A549 (cell line): ENCODE data around the gene DAB2IP. TPM values are rescaled to one million over a fixed set of nuclear protein-coding genes. Genes with fewer than 3 reads are reported as not detected.
A peak's percentile ranks its signal among the peaks of the same experiment; 100 is the strongest.

ENCODE experiments used
- ATAC-seq, 2 experiments: fragments of 200-7000 bp in 1 of 2; fragments of >200 bp in 1 of 2; cut with Nextera tagmentation in 1 of 2; cut with Tn5 transposase in 1 of 2; 3 replicates each; pipeline versions ENCODE4 v1.8.0 to v1.9.1; 2018 to 2020; ENCODE audit warnings: mild to moderate bottlenecking in 1 of 2, moderate library complexity in 1 of 2
- CTCF ChIA-PET: fragments of 300-600 bp; sonication (Branson Sonifier 250); formaldehyde crosslinking; extraction: SDS; loops from one replicate; lab custom pipeline; 2021; ENCODE audit warnings: antibody characterized with exemption, inconsistent platforms; lab: Yijun Ruan, JAX
- POLR2A ChIA-PET: fragments of 350-600 bp; formaldehyde crosslinking; extraction: SDS; loops from one replicate; lab custom pipeline; 2021; ENCODE audit warnings: antibody characterized with exemption, inconsistent platforms; lab: Yijun Ruan, JAX
- DNase-seq, 2 experiments: peaks; one replicate each; pipeline versions ENCODE4 v3.0.0 to v3.0.0-alpha.2; 2011 to 2016; ENCODE audit warnings: low read depth in 1 of 2, low spot score in 1 of 2
- FAIRE-seq: peaks from 2 replicates; lab custom pipeline; 2011; peaks lifted over from hg19 to GRCh38; lab: Jason Lieb, UNC
- H3K27ac ChIP-seq, 2 experiments: fragments of >200 bp; sonication (Bioruptor Twin); formaldehyde crosslinking; 3 replicates each; pipeline ENCODE4 v1.5.1; 2016 to 2017
- H3K4me1 ChIP-seq: fragments of >200 bp; sonication (Bioruptor Twin); formaldehyde crosslinking; 3 replicates; pipeline ENCODE4 v1.6.1; 2016
- H3K4me2 ChIP-seq: fragments of >200 bp; sonication (Bioruptor Twin); formaldehyde crosslinking; 3 replicates; pipeline ENCODE4 v1.6.1; 2016
- H3K4me3 ChIP-seq: fragments of >200 bp; sonication (Bioruptor Twin); formaldehyde crosslinking; 3 replicates; pipeline ENCODE4 v1.5.1; 2016
- H3K9me3 ChIP-seq: fragments of >200 bp; sonication (Bioruptor Twin); formaldehyde crosslinking; 3 replicates; pipeline ENCODE4 v1.6.1; 2016
- BHLHE40 ChIP-seq: IDR thresholded peaks from 2 replicates; pipeline ENCODE4 v1.6.1; 2012; ENCODE audit warnings: low read depth, low read length, inconsistent platforms
- CTCF ChIP-seq: fragments of >200 bp; sonication (Bioruptor Twin); formaldehyde crosslinking; IDR thresholded peaks from 3 replicates; pipeline ENCODE4 v1.5.1; 2016
- EHF ChIP-seq: fragments of 250-450 bp; sonication (Bioruptor Pico); IDR thresholded peaks from 2 replicates; pipeline ENCODE4 v1.5.0; 2020; ENCODE audit warnings: mild to moderate bottlenecking
- ESRRA ChIP-seq: fragments of 150-350 bp; IDR thresholded peaks from 2 replicates; pipeline ENCODE4 v1.6.1; 2014; ENCODE audit warnings: mild to moderate bottlenecking, low read length, borderline replicate concordance
- FOSL2 ChIP-seq, 2 experiments: fragments of 450-650 bp in 1 of 2; fragments of >200 bp in 1 of 2; sonication (Bioruptor Twin) in 1 of 2; formaldehyde crosslinking; IDR thresholded peaks; 2 replicates each; pipeline versions ENCODE4 v1.5.0 to v1.6.1; 2016 to 2020; ENCODE audit warnings: mild to moderate bottlenecking in 1 of 2, moderate library complexity in 1 of 2
- GATA3 ChIP-seq: IDR thresholded peaks from 2 replicates; pipeline ENCODE4 v1.6.1; 2012; ENCODE audit warnings: borderline replicate concordance
- HDAC2 ChIP-seq: fragments of 200-600 bp; sonication (generic); IDR thresholded peaks from 2 replicates; pipeline ENCODE4 v1.6.1; 2016
- NFE2L2 ChIP-seq: fragments of 150-350 bp; conservative IDR thresholded peaks from 2 replicates; pipeline ENCODE4 v1.6.1; 2014; ENCODE audit warnings: low read length
- NR3C1 ChIP-seq: fragments of >200 bp; sonication (Bioruptor Twin); formaldehyde crosslinking; IDR thresholded peaks from 3 replicates; pipeline ENCODE4 v1.6.1; 2017
- POLR2AphosphoS2 ChIP-seq: conservative IDR thresholded peaks from 2 replicates; pipeline ENCODE4 v1.6.1; 2012; ENCODE audit warnings: low read length, improper control_type of control experiment, inconsistent platforms
- RAD21 ChIP-seq, 2 experiments: fragments of >200 bp in 1 of 2; sonication (Bioruptor Twin) in 1 of 2; formaldehyde crosslinking in 1 of 2; IDR thresholded peaks in 1 of 2; conservative IDR thresholded peaks in 1 of 2; 2 replicates in 1 of 2; 3 replicates in 1 of 2; pipeline ENCODE4 v1.6.1; 2012 to 2018; ENCODE audit warnings: inconsistent platforms in 1 of 2
- RCOR1 ChIP-seq: fragments of 150-350 bp; IDR thresholded peaks from 2 replicates; pipeline ENCODE4 v1.6.1; 2014; ENCODE audit warnings: antibody characterized with exemption, low read length, low read depth
- SMC3 ChIP-seq: fragments of >200 bp; sonication (Bioruptor Twin); formaldehyde crosslinking; IDR thresholded peaks from 3 replicates; pipeline ENCODE4 v1.6.1; 2018; ENCODE audit warnings: inconsistent platforms
- ZFP36 ChIP-seq: fragments of 450-650 bp; IDR thresholded peaks from 2 replicates; pipeline ENCODE4 v1.6.1; 2014; ENCODE audit warnings: borderline replicate concordance; ENCODE audit not compliant: partially characterized antibody
- WGBS: methylation state at CpG from one replicate; pipeline ENCODE4 v1.1.6; 2017; ENCODE audit errors: missing lambda C conversion rate; 5-methylcytosine and 5-hydroxymethylcytosine counted together
- polyA plus RNA-seq, 4 experiments: library from polyadenylated mRNA; depleted of rRNA in 3 of 4; stranded (reverse); fragments of >200 nt; fragmentation: RNase III in 1 of 4; extraction: RNeasy Plus Mini Kit Qiagen cat#74134 plus additional on column Dnase treatment in 1 of 4; gene quantifications; 2 replicates in 3 of 4; 3 replicates in 1 of 4; pipeline ENCODE4 v1.2.3, GENCODE V29; 2011 to 2017

Gene DAB2IP
- polyA plus RNA-seq, 2 of the 4 experiments (the other 2 are of a cell fraction), result 9.7 to 13.9 TPM

- Histone ChIP-seq H3K4me2 (no peak overlapping the region), H3K4me3 (no peak overlapping the region), H3K9me3 (no peaks in the 10 kb centered on the region; the same call in 2 of the 3 replicates), H3K27ac (no peak overlapping the region), H3K4me1 (peaks cover 15% of the 10 kb centered on the region)
- WGBS, result 71% methylated on average over 9 of the region's 9 CpGs
- ChIA-PET POLR2A (no interaction called here), CTCF (interaction anchor here (1.0 to 2.0 kb wide), 8 partner anchors 12 to 359 kb away, joined by 3 to 5 read pairs (median 4); no protein-coding TSS in a partner anchor)
- TF ChIP-seq SMC3 (peak; percentile 45; the same call in 2 of the 3 replicates), NFE2L2 (no peak), FOSL2 (IDR thresholded peaks at IDR 0.05) (no peak), FOSL2 (CRISPR knock-in tag; IDR thresholded peaks at IDR 0.05) (no peak), CTCF (peak; percentile 51), POLR2AphosphoS2 (no peak), BHLHE40 (no peak), NR3C1 (no peak), GATA3 (no peak), RAD21 (conservative IDR thresholded peaks at IDR 0.05 in 1 of 2, IDR thresholded peaks at IDR 0.05 in 1 of 2) (peak; percentile 52 to 62), HDAC2 (no peak), RCOR1 (no peak), ESRRA (no peak), EHF (CRISPR knock-in tag) (no peak)
- ATAC-seq, result peak; percentile 73 to 89
- peak; percentile 41 to 59 for DNase-seq
- no peak for FAIRE-seq
Measured at GRCh38 chr9:121640076-121640475, 11.4 kb upstream of the DAB2IP start.

GRCh38 chr9:121640491-121641223 lies 10.8 kb upstream of the DAB2IP start:
- Histone ChIP-seq H3K4me2 (no peak overlapping the region), H3K4me1 (peaks cover 15% of the 10 kb centered on the region), H3K4me3 (no peak overlapping the region), H3K9me3 (no peaks in the 10 kb centered on the region; the same call in 2 of the 3 replicates), H3K27ac (no peak overlapping the region)
- ATAC-seq, result peak in 1 of 2 experiments; percentile 42; a peak in 4 of 6 replicates
- CTCF ChIA-PET, result interaction anchor here (0.6 to 2.0 kb wide), 10 partner anchors 11 to 359 kb away, joined by 3 to 5 read pairs (median 4); no protein-coding TSS in a partner anchor
- 78% methylated on average over 2 of the region's 2 CpGs for WGBS
- POLR2A ChIA-PET, result no interaction called here
- DNase-seq, result no peak
- no peak for FAIRE-seq
- TF ChIP-seq HDAC2 (no peak), ZFP36 (peak; percentile 26), GATA3 (no peak)

- H3K27ac ChIP-seq, result no peak overlapping the region
- DNase-seq (no peak), FAIRE-seq (no peak), ATAC-seq (no peak)
- no peak overlapping the region for H3K4me2 ChIP-seq
- TF ChIP-seq CTCF, result no peak
- peak; percentile 30 for TF ChIP-seq ZFP36
- peaks cover 15% of the 10 kb centered on the region for H3K4me1 ChIP-seq
- CTCF ChIA-PET, result interaction anchor here (0.6 to 1.4 kb wide), 7 partner anchors 11 to 351 kb away, joined by 3 to 5 read pairs (median 4); no protein-coding TSS in a partner anchor
- POLR2A ChIA-PET, result no interaction called here
- no peak overlapping the region for H3K4me3 ChIP-seq
- H3K9me3 ChIP-seq, result no peaks in the 10 kb centered on the region; the same call in 2 of the 3 replicates
- WGBS, result 81% methylated on average over 2 of the region's 2 CpGs
Measured at GRCh38 chr9:121641224-121641611, 10.2 kb upstream of the DAB2IP start.
